ENCODE measurements around the gene MPZL2. TPM values are rescaled to one million over a fixed set of nuclear protein-coding genes. Genes with fewer than 3 reads are reported as not detected.

The MPZL2 gene
- total RNA-seq, 1 experiment from 2014 or later = 1.2 TPM

DNA sequence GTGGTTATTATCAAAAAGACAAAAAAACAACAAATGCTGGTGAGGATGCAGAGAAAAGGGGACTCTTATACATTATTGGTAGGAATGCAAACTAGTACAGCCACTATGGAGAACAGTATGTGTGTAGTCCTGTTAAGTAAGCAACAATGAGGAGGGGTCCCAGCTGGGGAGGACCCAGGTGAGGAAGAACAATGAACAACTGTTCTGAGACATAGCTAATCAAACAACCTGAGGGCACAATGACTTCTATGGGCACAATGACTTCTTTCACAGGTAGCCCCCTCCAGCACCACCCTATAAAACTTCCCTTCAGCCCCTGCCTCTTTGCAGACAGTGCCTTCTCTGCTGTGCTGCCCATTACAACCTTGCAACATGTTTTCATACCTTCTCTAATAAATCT is 44.9 kb downstream of the MPZL2 start:
- H3K27me3 Mint-ChIP-seq (ENCODE audit: low read depth) = peaks cover 6% of the 10 kb centered on the region
- ATAC-seq (no peak), DNase-seq (ENCODE audit: low spot score) (no peak)
- H3K4me1 Mint-ChIP-seq = peaks cover 7% of the 10 kb centered on the region; the same call in 1 of the 2 replicates
- peaks cover 4% of the 10 kb centered on the region for H3K9me3 Mint-ChIP-seq
- CTCF ChIA-PET = interaction anchor here (2.4 kb wide), 1 partner anchor 21 kb away, joined by 9 read pairs; no protein-coding TSS in a partner anchor
- no peak overlapping the region for H3K4me3 Mint-ChIP-seq
- H3K27ac Mint-ChIP-seq = no peak overlapping the region
- H3K36me3 Mint-ChIP-seq = no peaks in the 10 kb centered on the region
- POLR2A ChIA-PET = no interaction called here
- no peak for TF ChIP-seq CREB1 (CRISPR knock-in tag; IDR thresholded peaks at IDR 0.05)
- TF ChIP-seq MXD4 (CRISPR knock-in tag; IDR thresholded peaks at IDR 0.05; ENCODE audit: borderline replicate concordance) = no peak
- TF ChIP-seq ZNF416 (CRISPR knock-in tag; IDR thresholded peaks at IDR 0.05) = no peak
- TF ChIP-seq, protein P1, sequence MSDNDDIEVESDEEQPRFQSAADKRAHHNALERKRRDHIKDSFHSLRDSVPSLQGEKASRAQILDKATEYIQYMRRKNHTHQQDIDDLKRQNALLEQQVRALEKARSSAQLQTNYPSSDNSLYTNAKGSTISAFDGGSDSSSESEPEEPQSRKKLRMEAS (CRISPR knock-in tag; IDR thresholded peaks at IDR 0.05) = no peak
- no peak for TF ChIP-seq ZNF263 (CRISPR knock-in tag; IDR thresholded peaks at IDR 0.05; ENCODE audit: low read depth)
- TF ChIP-seq, protein P2, sequence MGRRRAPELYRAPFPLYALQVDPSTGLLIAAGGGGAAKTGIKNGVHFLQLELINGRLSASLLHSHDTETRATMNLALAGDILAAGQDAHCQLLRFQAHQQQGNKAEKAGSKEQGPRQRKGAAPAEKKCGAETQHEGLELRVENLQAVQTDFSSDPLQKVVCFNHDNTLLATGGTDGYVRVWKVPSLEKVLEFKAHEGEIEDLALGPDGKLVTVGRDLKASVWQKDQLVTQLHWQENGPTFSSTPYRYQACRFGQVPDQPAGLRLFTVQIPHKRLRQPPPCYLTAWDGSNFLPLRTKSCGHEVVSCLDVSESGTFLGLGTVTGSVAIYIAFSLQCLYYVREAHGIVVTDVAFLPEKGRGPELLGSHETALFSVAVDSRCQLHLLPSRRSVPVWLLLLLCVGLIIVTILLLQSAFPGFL (CRISPR knock-in tag; IDR thresholded peaks at IDR 0.05; ENCODE audit: borderline replicate concordance) = no peak
- TF ChIP-seq ZNF396 (CRISPR knock-in tag; IDR thresholded peaks at IDR 0.05; ENCODE audit: borderline replicate concordance) = no peak
- no peak for TF ChIP-seq TP53 (CRISPR knock-in tag; IDR thresholded peaks at IDR 0.05)
- TF ChIP-seq IRF2 (CRISPR knock-in tag; IDR thresholded peaks at IDR 0.05; ENCODE audit: borderline replicate concordance, low read depth) = no peak
- TF ChIP-seq TEAD1 (CRISPR knock-in tag; IDR thresholded peaks at IDR 0.05) = no peak
- TF ChIP-seq RELA (CRISPR knock-in tag; IDR thresholded peaks at IDR 0.05; ENCODE audit: borderline replicate concordance) = no peak
- TF ChIP-seq NR3C1 (CRISPR knock-in tag; conservative IDR thresholded peaks at IDR 0.05; ENCODE audit: low read depth) = no peak
- TF ChIP-seq TEAD4 (CRISPR knock-in tag; IDR thresholded peaks at IDR 0.05) = no peak

DNA sequence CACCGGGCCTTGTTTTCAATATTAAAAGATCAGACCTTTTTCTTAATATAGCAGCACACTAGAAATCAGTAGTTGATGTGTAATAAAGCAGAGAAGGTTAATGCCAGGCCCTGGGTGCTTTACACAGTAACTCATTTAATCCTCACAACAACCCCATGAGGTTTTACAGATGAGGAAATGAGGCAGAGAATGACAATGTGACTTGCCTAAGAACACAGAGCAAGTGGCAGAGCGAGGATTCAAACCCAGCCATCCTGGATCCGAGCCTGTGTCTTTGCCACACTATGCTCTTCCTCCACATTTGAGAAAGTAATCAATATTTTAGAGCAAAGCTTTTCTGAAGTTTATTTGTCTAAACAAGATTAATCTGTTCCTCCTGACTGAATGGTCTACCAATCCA is 46.5 kb downstream of the MPZL2 start:
- ChIA-PET CTCF (no interaction called here), POLR2A (no interaction called here)
- Mint-ChIP-seq H3K4me3 (no peak overlapping the region), H3K27me3 (ENCODE audit: low read depth) (peaks cover 6% of the 10 kb centered on the region), H3K27ac (no peak overlapping the region), H3K9me3 (peaks cover 4% of the 10 kb centered on the region), H3K4me1 (peaks cover 24% of the 10 kb centered on the region), H3K36me3 (no peaks in the 10 kb centered on the region)
- DNase-seq (ENCODE audit: low spot score) (no peak), ATAC-seq (no peak)
- TF ChIP-seq JUN (CRISPR knock-in tag; IDR thresholded peaks at IDR 0.05) (no peak), CREM (CRISPR knock-in tag; IDR thresholded peaks at IDR 0.05) (no peak), TP53 (CRISPR knock-in tag; IDR thresholded peaks at IDR 0.05) (no peak), ETV6 (CRISPR knock-in tag; IDR thresholded peaks at IDR 0.05) (no peak), ZNF219 (CRISPR knock-in tag; IDR thresholded peaks at IDR 0.05; ENCODE audit: borderline replicate concordance) (no peak), RELA (CRISPR knock-in tag; IDR thresholded peaks at IDR 0.05; ENCODE audit: borderline replicate concordance) (no peak), SOX15 (CRISPR knock-in tag; IDR thresholded peaks at IDR 0.05) (no peak)
- TF ChIP-seq, protein P3, sequence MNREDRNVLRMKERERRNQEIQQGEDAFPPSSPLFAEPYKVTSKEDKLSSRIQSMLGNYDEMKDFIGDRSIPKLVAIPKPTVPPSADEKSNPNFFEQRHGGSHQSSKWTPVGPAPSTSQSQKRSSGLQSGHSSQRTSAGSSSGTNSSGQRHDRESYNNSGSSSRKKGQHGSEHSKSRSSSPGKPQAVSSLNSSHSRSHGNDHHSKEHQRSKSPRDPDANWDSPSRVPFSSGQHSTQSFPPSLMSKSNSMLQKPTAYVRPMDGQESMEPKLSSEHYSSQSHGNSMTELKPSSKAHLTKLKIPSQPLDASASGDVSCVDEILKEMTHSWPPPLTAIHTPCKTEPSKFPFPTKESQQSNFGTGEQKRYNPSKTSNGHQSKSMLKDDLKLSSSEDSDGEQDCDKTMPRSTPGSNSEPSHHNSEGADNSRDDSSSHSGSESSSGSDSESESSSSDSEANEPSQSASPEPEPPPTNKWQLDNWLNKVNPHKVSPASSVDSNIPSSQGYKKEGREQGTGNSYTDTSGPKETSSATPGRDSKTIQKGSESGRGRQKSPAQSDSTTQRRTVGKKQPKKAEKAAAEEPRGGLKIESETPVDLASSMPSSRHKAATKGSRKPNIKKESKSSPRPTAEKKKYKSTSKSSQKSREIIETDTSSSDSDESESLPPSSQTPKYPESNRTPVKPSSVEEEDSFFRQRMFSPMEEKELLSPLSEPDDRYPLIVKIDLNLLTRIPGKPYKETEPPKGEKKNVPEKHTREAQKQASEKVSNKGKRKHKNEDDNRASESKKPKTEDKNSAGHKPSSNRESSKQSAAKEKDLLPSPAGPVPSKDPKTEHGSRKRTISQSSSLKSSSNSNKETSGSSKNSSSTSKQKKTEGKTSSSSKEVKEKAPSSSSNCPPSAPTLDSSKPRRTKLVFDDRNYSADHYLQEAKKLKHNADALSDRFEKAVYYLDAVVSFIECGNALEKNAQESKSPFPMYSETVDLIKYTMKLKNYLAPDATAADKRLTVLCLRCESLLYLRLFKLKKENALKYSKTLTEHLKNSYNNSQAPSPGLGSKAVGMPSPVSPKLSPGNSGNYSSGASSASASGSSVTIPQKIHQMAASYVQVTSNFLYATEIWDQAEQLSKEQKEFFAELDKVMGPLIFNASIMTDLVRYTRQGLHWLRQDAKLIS (CRISPR knock-in tag; IDR thresholded peaks at IDR 0.05; ENCODE audit: borderline replicate concordance) = no peak
- TF ChIP-seq, protein P4, sequence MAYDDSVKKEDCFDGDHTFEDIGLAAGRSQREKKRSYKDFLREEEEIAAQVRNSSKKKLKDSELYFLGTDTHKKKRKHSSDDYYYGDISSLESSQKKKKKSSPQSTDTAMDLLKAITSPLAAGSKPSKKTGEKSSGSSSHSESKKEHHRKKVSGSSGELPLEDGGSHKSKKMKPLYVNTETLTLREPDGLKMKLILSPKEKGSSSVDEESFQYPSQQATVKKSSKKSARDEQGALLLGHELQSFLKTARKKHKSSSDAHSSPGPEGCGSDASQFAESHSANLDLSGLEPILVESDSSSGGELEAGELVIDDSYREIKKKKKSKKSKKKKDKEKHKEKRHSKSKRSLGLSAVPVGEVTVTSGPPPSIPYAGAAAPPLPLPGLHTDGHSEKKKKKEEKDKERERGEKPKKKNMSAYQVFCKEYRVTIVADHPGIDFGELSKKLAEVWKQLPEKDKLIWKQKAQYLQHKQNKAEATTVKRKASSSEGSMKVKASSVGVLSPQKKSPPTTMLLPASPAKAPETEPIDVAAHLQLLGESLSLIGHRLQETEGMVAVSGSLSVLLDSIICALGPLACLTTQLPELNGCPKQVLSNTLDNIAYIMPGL (CRISPR knock-in tag; IDR thresholded peaks at IDR 0.05) = no peak
- TF ChIP-seq, protein P5, sequence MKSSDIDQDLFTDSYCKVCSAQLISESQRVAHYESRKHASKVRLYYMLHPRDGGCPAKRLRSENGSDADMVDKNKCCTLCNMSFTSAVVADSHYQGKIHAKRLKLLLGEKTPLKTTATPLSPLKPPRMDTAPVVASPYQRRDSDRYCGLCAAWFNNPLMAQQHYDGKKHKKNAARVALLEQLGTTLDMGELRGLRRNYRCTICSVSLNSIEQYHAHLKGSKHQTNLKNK (CRISPR knock-in tag; IDR thresholded peaks at IDR 0.05) = no peak
- TF ChIP-seq, protein P6, sequence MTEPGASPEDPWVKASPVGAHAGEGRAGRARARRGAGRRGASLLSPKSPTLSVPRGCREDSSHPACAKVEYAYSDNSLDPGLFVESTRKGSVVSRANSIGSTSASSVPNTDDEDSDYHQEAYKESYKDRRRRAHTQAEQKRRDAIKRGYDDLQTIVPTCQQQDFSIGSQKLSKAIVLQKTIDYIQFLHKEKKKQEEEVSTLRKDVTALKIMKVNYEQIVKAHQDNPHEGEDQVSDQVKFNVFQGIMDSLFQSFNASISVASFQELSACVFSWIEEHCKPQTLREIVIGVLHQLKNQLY (CRISPR knock-in tag; IDR thresholded peaks at IDR 0.05) = no peak
- TF ChIP-seq, protein P7, sequence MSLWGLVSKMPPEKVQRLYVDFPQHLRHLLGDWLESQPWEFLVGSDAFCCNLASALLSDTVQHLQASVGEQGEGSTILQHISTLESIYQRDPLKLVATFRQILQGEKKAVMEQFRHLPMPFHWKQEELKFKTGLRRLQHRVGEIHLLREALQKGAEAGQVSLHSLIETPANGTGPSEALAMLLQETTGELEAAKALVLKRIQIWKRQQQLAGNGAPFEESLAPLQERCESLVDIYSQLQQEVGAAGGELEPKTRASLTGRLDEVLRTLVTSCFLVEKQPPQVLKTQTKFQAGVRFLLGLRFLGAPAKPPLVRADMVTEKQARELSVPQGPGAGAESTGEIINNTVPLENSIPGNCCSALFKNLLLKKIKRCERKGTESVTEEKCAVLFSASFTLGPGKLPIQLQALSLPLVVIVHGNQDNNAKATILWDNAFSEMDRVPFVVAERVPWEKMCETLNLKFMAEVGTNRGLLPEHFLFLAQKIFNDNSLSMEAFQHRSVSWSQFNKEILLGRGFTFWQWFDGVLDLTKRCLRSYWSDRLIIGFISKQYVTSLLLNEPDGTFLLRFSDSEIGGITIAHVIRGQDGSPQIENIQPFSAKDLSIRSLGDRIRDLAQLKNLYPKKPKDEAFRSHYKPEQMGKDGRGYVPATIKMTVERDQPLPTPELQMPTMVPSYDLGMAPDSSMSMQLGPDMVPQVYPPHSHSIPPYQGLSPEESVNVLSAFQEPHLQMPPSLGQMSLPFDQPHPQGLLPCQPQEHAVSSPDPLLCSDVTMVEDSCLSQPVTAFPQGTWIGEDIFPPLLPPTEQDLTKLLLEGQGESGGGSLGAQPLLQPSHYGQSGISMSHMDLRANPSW (CRISPR knock-in tag; conservative IDR thresholded peaks at IDR 0.05; ENCODE audit: low read depth) = no peak

Data from WTC11 (cell line).